Right hindlimb (tissue), 1 donor: ENCODE results near the gene GFOD1.

Experiments
- DNase-seq: peaks from one replicate; pipeline ENCODE4 v3.0.0-alpha.2; 2018

The GFOD1 gene

GRCh38 chr6:13372688-13373487, 114.5 kb downstream of the GFOD1 start:
- DNase-seq: no peak

- DNase-seq: no peak
Measured at GRCh38 chr6:13372076-13372475, 115.3 kb downstream of the GFOD1 start.

GRCh38 chr6:13371421-13372072, 115.9 kb downstream of the GFOD1 start:
- DNase-seq: no peak

- no peak for DNase-seq
Measured at GRCh38 chr6:13370623-13371022, 116.8 kb downstream of the GFOD1 start.

DNA sequence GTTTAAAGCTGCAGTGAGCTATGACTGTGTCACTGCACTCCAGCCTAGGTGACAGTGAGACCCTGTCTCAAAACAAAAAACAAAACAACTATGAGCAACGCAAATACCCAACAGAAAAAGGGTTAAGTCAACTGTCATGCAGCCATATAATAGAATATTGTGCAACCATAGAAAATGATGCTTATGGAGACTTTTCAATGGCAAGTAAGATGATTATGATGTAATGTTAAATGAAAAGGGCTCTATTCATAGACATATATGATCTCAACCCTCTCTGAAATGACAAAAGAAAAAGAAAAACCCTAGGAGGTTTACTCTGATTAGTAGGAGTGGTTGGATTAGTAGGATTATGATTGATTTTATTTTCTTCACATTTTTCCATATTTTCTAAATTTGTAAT, 117.8 kb downstream of the GFOD1 start:
- no peak for DNase-seq

- no peak for DNase-seq
Measured at GRCh38 chr6:13368731-13369115, 118.7 kb downstream of the GFOD1 start.

- no peak for DNase-seq
Measured at GRCh38 chr6:13368079-13368730, 119.2 kb downstream of the GFOD1 start.

DNA sequence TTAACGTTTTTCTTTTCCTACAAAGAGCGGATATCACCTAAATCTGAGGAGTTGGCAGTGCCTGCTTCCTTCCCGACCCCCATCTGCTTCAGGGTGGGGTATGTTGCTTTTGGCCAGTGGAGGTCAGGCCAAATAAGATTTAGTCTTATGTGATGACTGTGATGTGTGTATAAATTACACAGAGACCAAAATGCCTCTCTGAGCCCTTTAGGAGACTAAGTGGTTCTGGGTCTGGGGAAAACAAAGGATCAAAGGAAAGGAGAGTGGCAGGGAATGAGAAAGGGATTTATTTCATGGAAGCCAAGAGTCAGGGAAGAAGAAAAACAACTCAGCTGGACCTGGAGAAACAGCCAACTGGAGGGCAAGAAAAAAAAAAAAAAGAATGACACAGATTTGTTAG, 120.0 kb downstream of the GFOD1 start:
- DNase-seq: no peak

- DNase-seq: no peak
Measured at GRCh38 chr6:13365320-13365719, 122.1 kb downstream of the GFOD1 start.

GRCh38 chr6:13364842-13365241, 122.6 kb downstream of the GFOD1 start:
- no peak for DNase-seq

GRCh38 chr6:13362412-13362811, 125.0 kb downstream of the GFOD1 start:
- DNase-seq: no peak

GRCh38 chr6:13360671-13361540, 126.5 kb downstream of the GFOD1 start:
- DNase-seq: no peak

DNA sequence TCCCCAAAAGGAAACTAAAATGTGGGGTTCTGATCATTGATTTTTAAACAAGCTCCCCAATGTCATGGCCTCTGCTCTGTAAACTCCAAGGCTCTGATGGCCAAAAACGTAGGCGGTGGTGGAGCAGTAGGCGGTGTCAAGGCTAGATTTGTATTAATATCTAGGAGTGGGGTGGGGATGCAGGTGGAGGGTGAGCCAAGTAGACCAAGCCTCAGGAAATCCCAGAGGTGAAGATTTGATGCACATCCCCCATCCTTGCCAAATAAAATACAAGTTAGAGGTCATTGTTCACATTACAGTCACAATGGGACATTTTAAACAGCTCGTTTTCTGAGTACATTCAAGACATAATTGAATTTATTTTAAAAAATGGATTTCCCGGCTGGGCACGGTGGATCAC, 128.1 kb downstream of the GFOD1 start:
- no peak for DNase-seq

GRCh38 chr6:13358511-13358910, 128.9 kb downstream of the GFOD1 start:
- DNase-seq: no peak

GRCh38 chr6:13357551-13358075, 129.8 kb downstream of the GFOD1 start:
- peak; percentile 68 for DNase-seq

DNA sequence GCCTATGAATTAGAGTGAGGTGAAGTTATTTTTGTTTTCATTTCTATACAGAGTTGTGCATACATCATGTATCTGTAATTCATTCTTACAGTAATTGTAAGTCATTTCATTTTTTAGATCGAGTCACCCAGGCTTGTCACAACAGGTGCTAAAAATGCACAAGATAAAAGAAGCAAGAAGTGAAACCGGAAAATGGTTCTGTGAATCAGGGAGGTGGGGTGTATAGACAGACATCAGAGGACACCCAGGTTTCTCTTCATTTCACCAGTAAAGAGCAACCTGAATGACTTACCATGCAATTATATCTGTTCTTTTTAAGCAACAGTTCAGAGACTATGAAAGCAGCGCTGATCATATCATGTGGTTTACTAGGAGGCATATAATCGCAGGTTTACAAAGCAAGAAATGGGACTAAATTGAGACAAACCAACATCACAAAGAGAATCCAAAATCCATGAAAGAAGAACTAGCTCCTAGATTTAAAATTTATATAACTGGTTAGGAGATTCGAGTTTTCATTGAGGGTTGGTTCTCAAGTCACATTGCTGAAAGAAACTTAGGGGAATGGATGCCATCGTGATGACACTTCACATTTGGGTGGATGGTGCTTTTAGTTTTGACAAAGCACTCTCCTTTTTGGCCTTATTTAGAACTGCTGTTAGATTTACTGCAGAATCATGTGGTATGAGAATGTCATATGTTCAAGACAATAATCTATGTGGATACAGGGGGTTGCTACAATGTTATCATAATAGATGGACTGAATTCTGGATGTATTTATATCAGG, 131.2 kb downstream of the GFOD1 start:
- no peak for DNase-seq

- DNase-seq: no peak
Measured at GRCh38 chr6:13355043-13355945, 132.1 kb downstream of the GFOD1 start.

GRCh38 chr6:13354331-13355042, 132.9 kb downstream of the GFOD1 start:
- no peak for DNase-seq

DNA sequence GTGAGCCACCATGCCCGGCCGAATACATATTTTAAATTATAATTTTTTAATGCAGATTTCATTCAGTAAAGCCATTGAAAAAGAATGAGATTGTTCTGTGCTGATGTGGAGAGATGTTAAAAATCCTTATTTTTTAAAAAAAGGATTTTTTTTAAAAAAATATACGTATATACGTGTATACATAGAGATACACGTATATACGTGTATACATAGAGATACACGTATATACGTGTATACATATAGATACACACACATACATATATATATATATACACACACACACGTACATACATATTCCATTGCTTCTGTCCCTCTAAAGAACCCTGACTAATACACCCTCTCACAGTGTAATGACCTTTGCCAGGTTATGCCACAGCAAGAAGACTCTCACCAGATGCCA, 135.2 kb downstream of the GFOD1 start:
- DNase-seq: no peak

- no peak for DNase-seq
Measured at GRCh38 chr6:13351271-13351670, 136.1 kb downstream of the GFOD1 start.
